HG03108 (cell line): ENCODE results near the gene PCDHGA10.
"Not testable (repeated sequence)": the region's sequence is repeated elsewhere in the genome, so short reads cannot be mapped to it uniquely, and the experiment has no call there.

Experiments
- ATAC-seq: cut with Tn5 transposase; IDR thresholded peaks from one replicate; pipeline ENCODE4 v1.9.1; 2021; ENCODE audit warnings: moderate library complexity; ENCODE audit not compliant: unreplicated experiment

Gene PCDHGA10

GRCh38 chr5:141412854-141413539 lies at the start of gene PCDHGA10:
Gene PCDHGA10 (plus strand): TSS chr5:141412987. CDS start chr5:141413176, 189 bp downstream.
- peak; percentile 56 for ATAC-seq

GRCh38 chr5:141363952-141364660 lies 48.7 kb upstream of the PCDHGA10 start, which contains the start of gene PCDHGA5:
Gene PCDHGA5 (plus strand): TSS chr5:141364162. CDS start chr5:141364331, 169 bp downstream.
- ATAC-seq, result no peak

GRCh38 chr5:141366016-141366896 lies 46.5 kb upstream of the PCDHGA10 start:
- ATAC-seq, result no peak

- peak; percentile 82 for ATAC-seq
Observed at GRCh38 chr5:141369994-141370848, 42.6 kb upstream of the PCDHGA10 start, which contains the start of gene PCDHGB3. Gene PCDHGB3 (plus strand): TSS chr5:141370242. CDS start chr5:141370395, 153 bp downstream.

GRCh38 chr5:141371572-141372475 lies 41.0 kb upstream of the PCDHGA10 start:
- ATAC-seq, result no peak

- no peak for ATAC-seq
Observed at GRCh38 chr5:141373673-141374317, 39.0 kb upstream of the PCDHGA10 start, which contains the start of gene PCDHGA6. Gene PCDHGA6 (plus strand): TSS chr5:141373891. CDS start chr5:141374084, 193 bp downstream.

GRCh38 chr5:141374627-141375026 lies 38.2 kb upstream of the PCDHGA10 start:
- no peak for ATAC-seq

GRCh38 chr5:141375444-141376155 lies 37.2 kb upstream of the PCDHGA10 start:
- not testable (repeated sequence) for ATAC-seq

- ATAC-seq, result no peak
Observed at GRCh38 chr5:141382469-141383294, 30.1 kb upstream of the PCDHGA10 start, which contains the start of gene PCDHGA7. Gene PCDHGA7 (plus strand): TSS chr5:141382742. CDS start chr5:141382900, 158 bp downstream.

- no peak for ATAC-seq
Observed at GRCh38 chr5:141383345-141383744, 29.4 kb upstream of the PCDHGA10 start.

- no peak for ATAC-seq
Observed at GRCh38 chr5:141384471-141385267, 28.1 kb upstream of the PCDHGA10 start.

- ATAC-seq, result not testable (repeated sequence)
Observed at GRCh38 chr5:141387557-141388311, 25.1 kb upstream of the PCDHGA10 start, which contains the start of gene PCDHGB4. Gene PCDHGB4 (plus strand): TSS chr5:141387698. CDS start chr5:141387885, 187 bp downstream.

GRCh38 chr5:141388661-141389060 lies 24.1 kb upstream of the PCDHGA10 start:
- ATAC-seq, result no peak

- ATAC-seq, result no peak
Observed at GRCh38 chr5:141389153-141390042, 23.4 kb upstream of the PCDHGA10 start.
